ENCODE data around the gene RAB31.

DNA sequence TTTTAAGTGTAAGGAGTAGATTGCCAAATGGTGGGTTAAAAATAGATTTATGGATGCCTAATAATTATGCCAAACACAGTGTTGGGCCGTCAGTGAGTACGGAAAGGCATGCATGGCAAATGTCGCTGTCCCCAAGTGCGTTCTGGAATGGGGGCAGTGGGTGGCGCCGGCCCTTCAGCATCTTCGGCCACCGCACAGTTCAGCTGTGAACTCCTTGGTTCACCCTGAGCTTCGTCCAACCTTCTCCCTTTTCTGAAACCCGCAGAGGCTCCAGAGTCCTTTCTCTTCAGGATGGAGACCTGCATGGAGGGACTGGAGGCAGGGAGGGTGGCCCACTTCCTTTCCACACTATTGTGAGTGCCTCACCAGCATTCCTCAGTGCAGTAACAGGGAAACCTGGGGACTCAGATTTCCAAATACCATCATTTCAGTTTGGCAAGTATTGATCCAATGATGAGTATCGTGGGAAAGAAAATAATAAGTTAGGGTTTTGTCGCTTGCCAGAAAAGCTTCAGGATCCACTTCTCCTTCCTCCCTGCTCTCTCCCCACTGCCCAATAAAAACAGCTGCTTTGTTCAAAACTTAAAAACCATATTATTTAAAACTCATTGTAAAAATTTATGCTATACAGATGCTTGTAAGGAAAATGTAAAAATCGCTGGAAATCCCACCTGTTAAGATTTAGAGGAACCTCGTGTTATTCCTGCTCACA, 103.0 kb downstream of the RAB31 start:
- no peak for TF ChIP-seq EZH2 (IDR thresholded peaks at IDR 0.05; ENCODE audit: borderline replicate concordance, low read length)
- TF ChIP-seq, protein P1, sequence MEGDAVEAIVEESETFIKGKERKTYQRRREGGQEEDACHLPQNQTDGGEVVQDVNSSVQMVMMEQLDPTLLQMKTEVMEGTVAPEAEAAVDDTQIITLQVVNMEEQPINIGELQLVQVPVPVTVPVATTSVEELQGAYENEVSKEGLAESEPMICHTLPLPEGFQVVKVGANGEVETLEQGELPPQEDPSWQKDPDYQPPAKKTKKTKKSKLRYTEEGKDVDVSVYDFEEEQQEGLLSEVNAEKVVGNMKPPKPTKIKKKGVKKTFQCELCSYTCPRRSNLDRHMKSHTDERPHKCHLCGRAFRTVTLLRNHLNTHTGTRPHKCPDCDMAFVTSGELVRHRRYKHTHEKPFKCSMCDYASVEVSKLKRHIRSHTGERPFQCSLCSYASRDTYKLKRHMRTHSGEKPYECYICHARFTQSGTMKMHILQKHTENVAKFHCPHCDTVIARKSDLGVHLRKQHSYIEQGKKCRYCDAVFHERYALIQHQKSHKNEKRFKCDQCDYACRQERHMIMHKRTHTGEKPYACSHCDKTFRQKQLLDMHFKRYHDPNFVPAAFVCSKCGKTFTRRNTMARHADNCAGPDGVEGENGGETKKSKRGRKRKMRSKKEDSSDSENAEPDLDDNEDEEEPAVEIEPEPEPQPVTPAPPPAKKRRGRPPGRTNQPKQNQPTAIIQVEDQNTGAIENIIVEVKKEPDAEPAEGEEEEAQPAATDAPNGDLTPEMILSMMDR (IDR thresholded peaks at IDR 0.05; ENCODE audit: low read length): no peak
